Keratinocyte (primary cell): ENCODE results near the gene CEBPG. TPM values are rescaled to one million over a fixed set of nuclear protein-coding genes. Genes with fewer than 3 reads are reported as not detected.
A peak's percentile ranks its signal among the peaks of the same experiment; 100 is the strongest.

Source experiments
- DNase-seq: peaks from one replicate; pipeline ENCODE4 v3.0.0-alpha.2; 2011; ENCODE audit warnings: low read depth, missing footprints, low spot score
- FAIRE-seq: peaks from 2 replicates; lab custom pipeline; 2011; peaks lifted over from hg19 to GRCh38; lab: Jason Lieb, UNC
- H2AFZ ChIP-seq: 2 replicates; pipeline ENCODE4 v1.6.0; 2012; ENCODE audit warnings: low read length, control low read depth, inconsistent platforms; ENCODE audit not compliant: control insufficient read depth
- H3K27ac ChIP-seq: 2 replicates; pipeline ENCODE4 v1.5.1; 2011; ENCODE audit warnings: low read length; ENCODE audit not compliant: control insufficient read depth, insufficient read depth
- H3K27me3 ChIP-seq: 3 replicates; pipeline ENCODE4 v1.6.0; 2011; ENCODE audit warnings: low read length; ENCODE audit not compliant: control insufficient read depth, insufficient read depth; ENCODE audit errors: extremely low read depth
- H3K36me3 ChIP-seq, 2 experiments: 2 replicates in 1 of 2; 3 replicates in 1 of 2; pipeline ENCODE4 v1.5.1; 2011; ENCODE audit warnings: low read length in 2 of 2, mild to moderate bottlenecking in 1 of 2; ENCODE audit not compliant: control insufficient read depth in 2 of 2, insufficient read depth in 2 of 2; ENCODE audit errors: extremely low read depth in 1 of 2
- H3K4me1 ChIP-seq: 3 replicates; pipeline ENCODE4 v1.5.1; 2011; ENCODE audit warnings: low read length; ENCODE audit not compliant: control insufficient read depth, insufficient read depth; ENCODE audit errors: extremely low read depth
- H3K4me2 ChIP-seq: 3 replicates; pipeline ENCODE4 v1.6.0; 2011; ENCODE audit warnings: low read depth, low read length; ENCODE audit not compliant: control insufficient read depth, insufficient read depth; ENCODE audit errors: extremely low read depth
- H3K4me3 ChIP-seq, 3 experiments: fragments of 200-600 bp in 1 of 3; sonication (generic) in 1 of 3; 2 replicates in 2 of 3; 3 replicates in 1 of 3; pipeline ENCODE4 v1.5.1; 2011 to 2016; ENCODE audit warnings: low read length in 3 of 3, mild to moderate bottlenecking in 3 of 3, control low read depth in 2 of 3, inconsistent platforms in 1 of 3, low read depth in 1 of 3, mixed read lengths in 1 of 3, mixed run types in 1 of 3, moderate library complexity in 1 of 3; ENCODE audit not compliant: control insufficient read depth in 2 of 3, insufficient read depth in 2 of 3; ENCODE audit errors: extremely low read depth in 1 of 3
- H3K79me2 ChIP-seq: 2 replicates; pipeline ENCODE4 v1.6.0; 2012; ENCODE audit warnings: low read length; ENCODE audit not compliant: control insufficient read depth, insufficient read depth
- H3K9ac ChIP-seq: 3 replicates; pipeline ENCODE4 v1.6.0; 2011; ENCODE audit warnings: low read length; ENCODE audit not compliant: control insufficient read depth, insufficient read depth; ENCODE audit errors: extremely low read depth
- H3K9me1 ChIP-seq: 3 replicates; pipeline ENCODE4 v1.6.0; 2011; ENCODE audit warnings: low read length; ENCODE audit not compliant: control insufficient read depth, insufficient read depth; ENCODE audit errors: extremely low read depth
- H3K9me3 ChIP-seq: 2 replicates; pipeline ENCODE4 v1.5.1; 2012; ENCODE audit warnings: low read depth, low read length; ENCODE audit not compliant: control insufficient read depth
- H4K20me1 ChIP-seq: 3 replicates; pipeline ENCODE4 v1.6.0; 2011; ENCODE audit warnings: low read length; ENCODE audit not compliant: control insufficient read depth, insufficient read depth; ENCODE audit errors: extremely low read depth
- EZH2 ChIP-seq: IDR thresholded peaks from one replicate; pipeline ENCODE4 v1.6.1; 2012; ENCODE audit warnings: inconsistent platforms, mild to moderate bottlenecking, low read length, moderate library complexity
- dilution Hi-C: fragments of 300-500 bp; cut with MboI; formaldehyde crosslinking; loops from one replicate; pipeline ENCODE4 v1.7.0; 2020; ENCODE audit warnings: low sequenced_read_pairs; ENCODE audit not compliant: extremely low pct_ligation_motif_present
- polyA plus RNA-seq, 5 experiments: library from polyadenylated mRNA; depleted of rRNA in 3 of 5; stranded (reverse) in 3 of 5; stranded (forward) in 1 of 5; unstranded in 1 of 5; fragments of >200 nt; gene quantifications; 1 replicate in 1 of 5; 2 replicates in 3 of 5; 3 replicates in 1 of 5; pipeline versions ENCODE4 v1.2.1 to v1.2.3, GENCODE V29; 2011 to 2012; ENCODE audit warnings: missing spikeins in 2 of 5, low read depth in 1 of 5, low replicate concordance in 1 of 5
- TF ChIP-seq, protein P1 (sequence below), 3 experiments: IDR thresholded peaks in 1 of 3; conservative IDR thresholded peaks in 1 of 3; optimal IDR thresholded peaks in 1 of 3; 2 replicates in 2 of 3; 3 replicates in 1 of 3; pipeline versions ENCODE3 to v1.5.1; 2011; ENCODE audit warnings: low read length in 3 of 3, mild to moderate bottlenecking in 3 of 3, moderate library complexity in 2 of 3, control low read depth in 1 of 3, inconsistent platforms in 1 of 3; ENCODE audit not compliant: insufficient read depth in 2 of 3; ENCODE audit errors: extremely low read depth in 1 of 3

The CEBPG gene
- polyA plus RNA-seq, 1 donor (not counting 4 experiments of a cell fraction or from before 2014, with no cell fraction given), result 31.9 TPM

DNA sequence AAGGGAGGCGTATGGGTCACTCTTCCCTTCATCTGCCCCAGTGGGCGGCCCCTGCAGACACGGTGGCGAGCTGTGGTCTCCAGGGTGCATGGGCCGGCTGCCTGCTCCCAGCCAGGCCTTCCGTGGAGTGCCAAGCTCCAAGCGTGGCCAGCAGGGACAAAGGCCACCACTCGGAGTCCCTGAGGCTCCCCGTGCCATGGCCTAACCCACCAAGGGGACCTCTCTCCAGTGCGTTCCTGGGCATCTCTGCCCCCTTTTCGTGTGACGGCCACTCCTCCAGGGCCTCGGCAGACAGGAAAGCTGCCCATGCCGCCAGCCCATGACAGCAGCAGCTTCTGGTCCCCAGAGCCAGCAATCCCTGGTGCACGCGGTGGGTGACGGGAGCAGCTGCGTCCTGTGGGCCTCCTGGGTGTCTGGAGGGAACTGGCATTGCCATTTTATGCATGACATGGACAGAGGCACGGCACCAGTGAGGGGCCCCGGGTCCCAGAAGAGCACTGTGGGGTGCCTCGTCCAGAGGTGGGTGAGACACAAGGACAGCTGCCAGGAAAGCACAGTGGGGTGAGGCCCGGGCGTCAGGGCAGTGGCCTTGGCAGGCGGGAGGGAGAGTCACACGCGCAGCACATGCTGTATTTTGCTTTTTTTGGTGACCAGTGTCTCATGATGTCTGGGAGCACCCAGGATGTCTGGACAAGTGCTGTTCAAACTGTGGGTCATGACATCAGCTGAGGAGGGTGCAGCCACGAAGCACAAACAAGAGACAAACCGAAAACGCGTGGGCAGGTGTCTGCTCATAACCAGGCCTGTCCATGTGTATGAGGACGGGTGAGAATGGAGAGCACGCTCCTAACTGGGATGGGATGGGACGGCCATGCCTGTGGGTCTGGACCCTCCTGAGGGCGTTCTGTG lies 32.3 kb downstream of the CEBPG start:
- Histone ChIP-seq H3K4me1 (no peaks in the 10 kb centered on the region), H3K9ac (no peak overlapping the region), H3K4me2 (no peak overlapping the region), H4K20me1 (no peaks in the 10 kb centered on the region), H3K27me3 (no peaks in the 10 kb centered on the region), H3K79me2 (no peaks in the 10 kb centered on the region), H2AFZ (no peak overlapping the region), H3K9me3 (no peaks in the 10 kb centered on the region), H3K27ac (no peak overlapping the region), H3K4me3 (no peak overlapping the region), H3K9me1 (no peaks in the 10 kb centered on the region), H3K36me3 (no peaks in the 10 kb centered on the region)
- dilution Hi-C loops, result no loop called here
- TF ChIP-seq, protein P1, sequence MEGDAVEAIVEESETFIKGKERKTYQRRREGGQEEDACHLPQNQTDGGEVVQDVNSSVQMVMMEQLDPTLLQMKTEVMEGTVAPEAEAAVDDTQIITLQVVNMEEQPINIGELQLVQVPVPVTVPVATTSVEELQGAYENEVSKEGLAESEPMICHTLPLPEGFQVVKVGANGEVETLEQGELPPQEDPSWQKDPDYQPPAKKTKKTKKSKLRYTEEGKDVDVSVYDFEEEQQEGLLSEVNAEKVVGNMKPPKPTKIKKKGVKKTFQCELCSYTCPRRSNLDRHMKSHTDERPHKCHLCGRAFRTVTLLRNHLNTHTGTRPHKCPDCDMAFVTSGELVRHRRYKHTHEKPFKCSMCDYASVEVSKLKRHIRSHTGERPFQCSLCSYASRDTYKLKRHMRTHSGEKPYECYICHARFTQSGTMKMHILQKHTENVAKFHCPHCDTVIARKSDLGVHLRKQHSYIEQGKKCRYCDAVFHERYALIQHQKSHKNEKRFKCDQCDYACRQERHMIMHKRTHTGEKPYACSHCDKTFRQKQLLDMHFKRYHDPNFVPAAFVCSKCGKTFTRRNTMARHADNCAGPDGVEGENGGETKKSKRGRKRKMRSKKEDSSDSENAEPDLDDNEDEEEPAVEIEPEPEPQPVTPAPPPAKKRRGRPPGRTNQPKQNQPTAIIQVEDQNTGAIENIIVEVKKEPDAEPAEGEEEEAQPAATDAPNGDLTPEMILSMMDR (optimal IDR thresholded peaks at IDR 0.05 in 1 of 3, IDR thresholded peaks at IDR 0.05 in 1 of 3, conservative IDR thresholded peaks at IDR 0.05 in 1 of 3; ENCODE audit: extremely low read depth in 1 of 3, insufficient read depth in 2 of 3, low read length in 3 of 3), result no peak
- no peak for TF ChIP-seq EZH2
- FAIRE-seq, result no peak
- DNase-seq, result no peak

DNA sequence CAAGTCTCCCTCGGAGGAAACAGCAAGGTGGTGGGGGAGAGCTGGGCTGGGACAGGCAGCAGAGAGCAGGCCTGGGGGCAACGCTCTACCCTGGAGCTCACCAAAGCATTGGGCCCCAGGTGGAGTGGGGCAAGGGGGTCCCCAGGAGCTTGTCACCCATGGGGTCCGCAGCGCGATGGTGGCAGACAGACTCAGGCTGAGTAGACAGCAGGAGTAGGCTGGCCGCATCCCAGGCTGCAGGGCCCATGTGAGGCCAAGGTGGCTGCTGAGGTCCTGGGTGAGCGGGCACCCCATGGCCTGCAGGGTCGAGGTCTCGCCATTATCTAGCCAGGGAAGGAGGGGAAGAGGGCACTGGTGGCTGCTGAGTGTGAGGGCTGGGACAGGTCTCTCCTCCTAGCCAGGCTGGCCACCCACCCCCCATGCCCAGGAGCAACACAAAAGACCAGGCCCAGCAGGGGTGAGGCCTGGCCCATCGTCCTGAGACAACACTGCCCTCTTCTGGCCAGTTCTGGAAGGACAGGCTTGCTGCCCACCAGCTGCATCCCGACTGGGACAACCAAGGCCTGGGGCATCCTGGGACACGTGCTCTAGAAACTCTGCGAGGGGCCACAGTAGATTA lies 33.1 kb downstream of the CEBPG start:
- no peak for DNase-seq
- H3K9me3 ChIP-seq, result no peaks in the 10 kb centered on the region
- no peak overlapping the region for H3K9ac ChIP-seq
- H3K79me2 ChIP-seq, result no peaks in the 10 kb centered on the region
- H3K27ac ChIP-seq, result no peak overlapping the region
- TF ChIP-seq EZH2, result no peak
- TF ChIP-seq, protein P1 (optimal IDR thresholded peaks at IDR 0.05 in 1 of 3, IDR thresholded peaks at IDR 0.05 in 1 of 3, conservative IDR thresholded peaks at IDR 0.05 in 1 of 3; ENCODE audit: extremely low read depth in 1 of 3, insufficient read depth in 2 of 3, low read length in 3 of 3), result peak; percentile 81 to 99 (median 93)
- no peak overlapping the region for H3K4me2 ChIP-seq
- no peaks in the 10 kb centered on the region for H3K36me3 ChIP-seq
- H3K4me1 ChIP-seq, result no peaks in the 10 kb centered on the region
- no peaks in the 10 kb centered on the region for H3K27me3 ChIP-seq
- H4K20me1 ChIP-seq, result no peaks in the 10 kb centered on the region
- no peak overlapping the region for H2AFZ ChIP-seq
- dilution Hi-C loops, result no loop called here
- no peak overlapping the region for H3K4me3 ChIP-seq
- FAIRE-seq, result no peak
- H3K9me1 ChIP-seq, result no peaks in the 10 kb centered on the region
